GM19025 (cell line): ENCODE results near the gene RHBDD1.
"Not testable (repeated sequence)": the region's sequence is repeated elsewhere in the genome, so short reads cannot be mapped to it uniquely, and the experiment has no call there.

Source experiments
- ATAC-seq: cut with Tn5 transposase; IDR thresholded peaks from one replicate; pipeline ENCODE4 v1.9.1; 2021; ENCODE audit warnings: mild to moderate bottlenecking, low read depth, moderate library complexity; ENCODE audit not compliant: unreplicated experiment

RHBDD1 gene

DNA sequence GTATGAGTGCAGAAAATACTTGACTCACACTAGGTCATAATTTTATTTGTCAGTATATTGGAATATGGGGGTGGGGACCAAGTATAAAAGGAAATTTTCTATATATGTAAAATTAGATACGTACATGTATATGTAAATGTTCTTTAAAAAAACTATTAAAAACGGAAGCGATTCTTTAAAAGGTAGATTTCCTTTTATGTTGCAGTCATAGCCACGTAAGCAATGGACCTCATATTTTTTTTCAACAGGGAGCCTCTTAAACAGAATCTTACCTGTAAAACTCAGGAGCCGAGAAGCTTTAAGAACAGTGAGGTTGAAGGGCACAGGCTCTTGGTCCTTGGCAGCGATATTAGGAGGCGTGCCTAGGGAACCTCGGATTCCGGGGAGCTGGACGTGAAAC, 3.3 kb downstream of the RHBDD1 start:
- ATAC-seq, result no peak

- no peak for ATAC-seq
These were observed 4.1 kb downstream of the RHBDD1 start for GRCh38 chr2:226839951-226840350.

DNA sequence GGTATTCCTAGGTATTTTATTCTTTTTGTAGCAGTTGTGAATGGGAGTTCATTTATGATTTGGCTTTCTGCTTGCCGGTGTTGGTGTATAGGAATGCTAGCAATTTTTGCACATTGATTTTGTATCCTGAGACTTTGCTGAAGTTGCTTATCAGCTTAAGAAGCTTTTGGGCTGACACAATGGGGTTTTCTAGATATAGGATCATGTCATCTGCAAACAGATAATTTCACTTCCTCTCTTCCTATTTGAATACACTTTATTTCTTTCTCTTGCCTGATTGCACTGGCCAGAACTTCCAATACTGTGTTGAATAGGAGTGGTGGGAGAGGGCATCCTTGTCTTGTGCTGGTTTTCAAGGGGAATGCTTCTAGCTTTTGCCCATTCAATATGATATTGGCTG, 7.1 kb downstream of the RHBDD1 start:
- not testable (repeated sequence) for ATAC-seq

DNA sequence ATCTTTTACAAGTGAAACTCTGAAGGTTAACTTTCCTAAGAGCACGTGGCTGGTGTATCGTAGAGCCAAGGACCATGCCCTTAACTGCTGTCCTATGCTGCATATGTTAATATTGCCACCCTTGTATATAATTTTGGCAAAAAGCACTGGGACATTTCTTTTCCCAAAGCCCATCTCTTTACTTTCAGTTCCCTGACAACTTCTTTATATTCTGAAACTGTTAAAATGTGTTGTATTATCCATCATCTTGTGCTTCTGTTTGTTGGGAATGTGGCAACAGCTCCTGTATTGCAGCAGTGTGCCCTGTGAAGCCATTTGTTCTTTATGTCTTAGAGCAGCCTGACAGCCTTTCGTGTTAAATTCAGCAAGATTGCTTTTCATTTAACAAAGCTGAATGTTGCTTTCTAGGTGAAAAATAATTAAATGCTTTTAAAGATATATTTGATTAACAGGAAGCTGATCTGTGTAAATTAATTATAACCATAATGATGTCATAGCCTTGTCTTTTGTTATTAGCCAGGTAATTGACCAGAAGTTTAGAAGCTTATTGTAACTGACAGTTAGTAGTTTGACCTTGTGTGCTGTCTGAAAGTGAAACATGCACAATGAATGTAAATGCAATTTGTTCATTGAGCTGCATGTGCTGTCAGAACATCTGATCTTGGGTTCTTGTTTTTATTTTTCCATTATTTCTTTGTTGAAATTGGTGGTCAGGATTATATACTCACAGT, 9.7 kb downstream of the RHBDD1 start:
- peak; percentile 44 for ATAC-seq

GRCh38 chr2:226847090-226847489, 11.2 kb downstream of the RHBDD1 start:
- no peak for ATAC-seq

- no peak for ATAC-seq
These were observed 11.7 kb downstream of the RHBDD1 start for GRCh38 chr2:226847511-226847910.

GRCh38 chr2:226849349-226849748, 13.5 kb downstream of the RHBDD1 start:
- no peak for ATAC-seq

DNA sequence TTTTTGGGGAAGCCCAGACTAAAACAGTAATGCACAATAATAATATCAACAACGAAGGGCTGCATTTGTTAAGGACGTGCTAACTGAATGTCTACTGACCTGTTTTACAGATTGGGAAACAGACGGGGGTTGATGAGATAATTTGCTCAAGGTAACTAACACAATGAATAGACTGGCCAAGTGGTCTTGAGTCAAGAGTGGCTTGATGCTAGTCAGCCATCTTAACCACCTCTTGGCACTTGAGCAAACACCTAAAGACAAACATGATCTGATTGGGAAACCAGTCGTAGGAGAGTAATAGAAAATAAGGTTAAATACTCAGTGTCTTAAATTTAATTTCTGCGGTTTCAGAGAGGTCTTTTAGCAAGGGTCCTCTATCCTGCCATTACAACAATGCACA, 14.2 kb downstream of the RHBDD1 start:
- ATAC-seq, result no peak

- no peak for ATAC-seq
These were observed 19.9 kb downstream of the RHBDD1 start for GRCh38 chr2:226855787-226856186.

DNA sequence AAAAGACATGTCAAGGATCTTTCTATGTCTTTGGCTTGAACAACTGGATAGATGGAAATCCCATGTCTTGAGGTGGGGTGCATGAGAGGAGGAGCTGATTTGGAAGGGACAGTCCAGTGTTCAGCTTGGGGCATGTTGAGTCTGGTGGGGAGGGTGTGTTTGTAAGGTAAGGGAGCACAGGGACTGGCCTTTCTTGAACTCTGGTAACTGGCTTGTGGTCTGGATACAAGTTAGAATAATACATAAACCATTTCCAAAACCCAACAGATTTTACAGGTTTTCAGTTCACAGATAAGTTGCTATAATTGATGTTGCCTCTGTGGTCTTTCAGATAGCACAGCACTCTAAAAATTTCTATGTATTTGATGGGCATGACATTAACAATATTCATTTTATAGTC, 24.2 kb downstream of the RHBDD1 start:
- no peak for ATAC-seq

GRCh38 chr2:226862623-226863022, 26.8 kb downstream of the RHBDD1 start:
- peak; percentile 72 for ATAC-seq

- no peak for ATAC-seq
These were observed 29.4 kb downstream of the RHBDD1 start for GRCh38 chr2:226865273-226865672.

DNA sequence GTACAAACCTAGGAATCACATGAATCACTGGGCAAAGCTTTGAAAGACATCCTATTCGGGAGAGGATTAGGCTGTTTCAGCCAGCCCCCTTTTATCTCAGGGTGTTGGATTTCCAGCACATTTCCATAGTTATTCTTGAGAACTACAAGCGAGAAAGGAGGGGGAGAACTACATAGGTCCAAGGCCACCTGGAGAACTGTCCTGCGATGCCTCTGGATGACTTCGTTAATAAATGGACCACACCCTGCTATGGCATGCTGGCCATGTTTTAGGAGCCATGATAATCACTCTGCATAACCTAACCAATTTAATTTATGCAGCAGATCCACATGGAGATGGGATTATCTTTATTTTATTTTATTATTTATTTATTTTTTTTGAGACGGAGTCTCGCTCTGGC, 29.9 kb downstream of the RHBDD1 start:
- no peak for ATAC-seq

DNA sequence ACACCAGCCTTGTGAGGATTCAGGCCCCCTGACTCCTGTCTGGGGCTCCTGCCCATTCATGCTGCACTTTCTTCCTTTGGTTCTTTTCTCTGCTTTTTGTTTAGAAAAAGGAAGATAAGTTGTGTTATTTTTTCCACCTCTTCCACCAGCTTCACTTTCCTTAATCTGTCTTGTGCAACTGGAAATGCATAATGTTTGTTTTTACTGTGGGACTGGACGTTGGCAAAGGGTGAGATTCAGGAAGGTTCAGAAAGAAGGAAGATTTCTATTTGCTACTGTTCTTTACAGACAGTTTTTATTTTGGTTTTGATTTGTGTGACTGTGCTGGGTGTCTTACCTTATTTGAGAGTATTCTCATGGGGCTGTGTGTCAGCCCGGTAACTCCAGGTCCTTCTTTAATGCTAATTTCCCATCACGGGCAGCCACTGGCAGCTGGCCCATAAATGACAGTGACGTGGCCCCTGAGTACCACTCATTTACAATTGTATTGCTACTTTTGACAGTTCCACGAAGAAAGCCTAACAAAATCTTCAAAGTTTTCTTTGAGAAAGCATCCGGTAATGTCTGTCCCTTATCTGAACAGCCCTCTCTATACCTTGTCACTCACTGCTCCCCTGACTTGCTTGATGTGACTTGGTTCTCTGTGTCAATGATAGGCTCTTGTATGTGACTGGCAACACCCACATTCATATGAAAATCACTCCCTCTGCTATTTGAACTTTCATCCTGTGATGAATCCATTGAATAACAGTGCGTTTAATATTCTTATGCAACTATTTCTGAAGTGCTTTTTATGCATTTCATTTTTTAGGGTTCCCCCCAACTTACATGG, 32.7 kb downstream of the RHBDD1 start:
- ATAC-seq, result no peak

DNA sequence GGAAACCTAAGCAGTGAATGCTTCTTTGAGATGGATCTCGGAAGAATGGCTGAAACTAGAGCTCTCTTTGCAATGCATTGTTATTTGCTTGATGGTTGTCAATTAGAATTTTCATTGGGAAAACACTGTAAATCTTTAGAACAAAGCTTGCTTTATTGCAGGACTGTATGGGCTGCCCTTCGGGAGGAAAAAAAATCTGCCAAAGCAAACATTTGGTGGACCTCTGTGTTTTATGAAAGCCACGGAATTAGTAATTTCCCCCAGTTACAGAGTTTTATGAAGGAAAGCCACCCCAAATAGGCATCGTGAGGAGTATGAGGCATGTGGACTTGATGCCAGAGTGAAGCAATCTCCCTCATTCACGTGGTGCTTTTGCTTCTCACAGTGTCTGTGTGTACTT, 33.5 kb downstream of the RHBDD1 start:
- no peak for ATAC-seq

GRCh38 chr2:226873051-226873620, 37.3 kb downstream of the RHBDD1 start:
- ATAC-seq, result no peak

GRCh38 chr2:226873826-226874225, 38.0 kb downstream of the RHBDD1 start:
- ATAC-seq, result no peak

DNA sequence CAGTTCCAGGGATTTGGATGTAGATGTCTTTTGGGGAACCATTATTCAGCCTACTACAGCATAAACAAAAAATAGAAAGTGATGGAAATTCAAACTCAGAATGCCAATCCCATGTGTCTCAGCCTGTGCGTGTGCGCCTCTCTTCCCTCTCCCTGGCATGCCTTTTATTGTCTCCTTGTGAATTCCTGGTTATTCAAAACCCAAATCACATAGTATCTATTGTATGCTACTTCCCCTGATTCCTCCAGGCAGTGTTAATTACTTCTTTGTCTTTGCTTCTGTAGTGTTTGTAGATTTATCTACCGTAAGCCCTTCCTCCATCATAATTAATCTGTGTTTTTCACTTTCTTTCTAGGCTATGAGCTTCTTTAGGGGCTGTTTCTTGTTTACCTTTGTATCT, 38.9 kb downstream of the RHBDD1 start:
- no peak for ATAC-seq

DNA sequence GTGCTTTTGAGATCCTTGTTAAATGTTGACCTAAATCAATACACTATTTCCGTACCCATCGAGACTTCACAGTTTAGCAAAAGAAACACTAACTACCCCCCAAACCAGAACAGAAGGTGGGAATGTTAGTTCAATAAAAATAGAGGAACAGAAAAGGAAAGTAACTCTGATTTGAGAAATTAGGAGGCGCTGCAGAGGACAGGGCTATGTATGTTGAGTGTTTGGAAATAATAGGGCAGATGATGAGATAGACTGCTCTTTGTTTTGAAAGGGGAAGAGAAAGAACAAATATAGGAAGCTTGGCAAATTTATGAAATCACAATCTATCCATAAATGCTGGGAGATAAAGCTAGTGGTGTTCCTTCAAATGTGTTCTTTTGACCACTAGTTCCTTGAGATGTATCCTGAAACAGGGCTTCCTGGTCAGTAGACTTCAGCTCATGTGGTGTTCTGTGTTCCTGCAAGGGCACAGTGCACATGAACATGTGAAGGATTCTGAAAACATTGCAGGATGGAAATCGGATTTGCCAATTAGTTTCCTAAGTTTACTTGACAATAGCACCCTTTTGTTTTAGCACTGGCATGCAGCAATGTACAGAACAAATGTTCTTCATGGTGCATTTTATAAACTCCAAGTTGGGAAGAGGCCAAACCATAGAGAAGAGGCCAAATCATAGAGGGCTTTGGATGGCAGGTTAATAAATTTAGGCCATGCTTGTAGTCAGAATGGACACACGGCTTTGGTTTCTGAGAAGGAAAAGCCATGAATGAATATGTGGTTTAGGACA, 39.8 kb downstream of the RHBDD1 start:
- no peak for ATAC-seq

DNA sequence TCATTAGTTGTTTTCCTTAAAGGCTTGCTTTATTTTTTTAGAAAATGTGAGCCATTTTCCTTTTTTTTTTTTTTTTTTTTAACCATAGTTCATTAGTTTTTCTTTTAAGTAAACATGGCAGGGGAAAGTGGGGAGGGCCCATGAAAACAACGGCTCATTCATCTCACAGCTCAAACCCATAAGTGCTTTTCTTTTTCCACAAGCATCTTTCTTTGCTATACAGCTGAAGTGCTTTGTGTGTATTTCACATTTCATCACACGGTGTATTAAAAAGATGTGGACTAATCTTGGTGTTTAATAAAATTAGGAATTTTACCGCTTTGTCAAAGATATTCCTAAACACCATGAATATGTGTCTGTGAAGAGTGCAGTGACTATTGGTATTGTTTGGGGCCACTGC, 41.6 kb downstream of the RHBDD1 start:
- ATAC-seq, result no peak

- no peak for ATAC-seq
These were observed 45.4 kb downstream of the RHBDD1 start for GRCh38 chr2:226881287-226881686.
